Activated CD8-positive, alpha-beta memory T cell treated with anti-CD3 and anti-CD28 coated beads, Interleukin-2, amount 50 U/mL, for 1 hour (primary cell): ENCODE results near the gene IGFBP3.

Source experiments
- DNase-seq: peaks from one replicate; pipeline ENCODE4 v3.0.0-alpha.2; 2020; ENCODE audit errors: extremely low read depth

Gene IGFBP3

DNA sequence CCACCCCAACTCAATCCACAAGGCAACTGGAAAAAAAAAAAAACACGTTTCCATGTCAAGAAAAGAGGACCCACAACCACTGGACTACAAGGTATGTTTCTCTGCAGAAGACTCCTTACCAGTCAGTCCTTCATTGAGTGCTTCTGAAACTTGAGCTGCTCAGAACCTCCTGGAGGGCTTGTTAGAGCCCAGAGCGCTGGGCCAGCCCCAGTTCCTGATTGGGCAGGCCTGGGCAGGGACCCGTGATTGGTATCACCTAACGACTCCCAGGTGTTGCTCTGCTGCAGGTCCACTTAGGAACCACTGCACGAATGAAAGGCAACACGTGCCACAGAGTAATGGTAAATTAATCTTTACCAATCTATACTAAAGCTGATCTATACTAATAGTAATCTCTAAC lies 47.7 kb downstream of the IGFBP3 start:
- no peak for DNase-seq

GRCh38 chr7:45873035-45873354 lies 48.1 kb downstream of the IGFBP3 start, which contains the start of gene CCDC201:
Gene CCDC201 (minus strand): TSS chr7:45873082. CDS start chr7:45873007, 75 bp downstream.
- DNase-seq, result no peak

GRCh38 chr7:45872116-45873034 lies 48.7 kb downstream of the IGFBP3 start:
- no peak for DNase-seq

DNA sequence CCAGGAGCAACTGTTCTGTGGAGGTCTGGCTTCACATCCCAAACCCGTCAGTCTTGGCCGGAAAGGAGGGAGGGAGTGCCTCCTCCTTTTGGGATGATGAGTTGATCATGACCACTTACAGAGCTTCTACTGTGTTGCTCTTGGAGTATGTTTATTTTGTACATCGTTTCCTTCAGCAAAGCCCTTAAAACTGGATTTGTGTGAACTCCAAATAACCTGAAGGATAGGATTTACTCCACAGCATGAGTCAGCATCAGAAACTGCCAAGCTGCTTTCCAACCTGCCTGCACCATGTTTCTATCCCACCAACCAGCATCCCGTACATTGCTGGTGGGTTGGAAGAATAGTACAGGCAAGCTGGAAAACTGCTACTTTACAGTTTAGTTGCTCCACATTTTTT lies 51.6 kb downstream of the IGFBP3 start:
- DNase-seq, result no peak

- no peak for DNase-seq
These were observed 53.6 kb downstream of the IGFBP3 start for GRCh38 chr7:45867471-45867870.

GRCh38 chr7:45865594-45866410 lies 55.3 kb downstream of the IGFBP3 start:
- DNase-seq, result no peak

GRCh38 chr7:45863715-45864114 lies 57.4 kb downstream of the IGFBP3 start:
- DNase-seq, result no peak
